Lower leg skin (tissue), 4 donors: Measurements from ENCODE around the gene MRPS31. TPM values are rescaled to one million over a fixed set of nuclear protein-coding genes. Genes with fewer than 3 reads are reported as not detected.

Experiments
- DNase-seq, 2 donors: peaks; one replicate each; pipeline ENCODE4 v3.0.0-alpha.2; 2019; ENCODE audit warnings: low spot score in 2 of 2
- H3K4me3 ChIP-seq: fragments of 200-600 bp; sonication (generic); 2 replicates; pipeline ENCODE4 v1.5.1; 2017; ENCODE audit warnings: mild to moderate bottlenecking, low read depth; ENCODE audit not compliant: poor library complexity, severe bottlenecking
- POLR2A ChIP-seq, 2 donors: fragments of 450-650 bp; IDR thresholded peaks; one replicate each; pipeline ENCODE4 v1.6.1; 2016 to 2017; ENCODE audit warnings: antibody characterized with exemption in 2 of 2, mild to moderate bottlenecking in 1 of 2, moderate library complexity in 1 of 2
- WGBS, 2 donors: methylation state at CpG; one replicate each; pipeline ENCODE4 v1.1.5; 2018; 5-methylcytosine and 5-hydroxymethylcytosine counted together
- intact Hi-C: fragments of 100-400 bp; cut with DNase I; formaldehyde crosslinking; loops from one replicate; pipeline ENCODE4 v1.15.0; 2023; ENCODE audit warnings: low total_unique reads
- total RNA-seq, 4 donors: library from RNA; depleted of rRNA; stranded (reverse); fragments of >200 nt; gene quantifications; one replicate each; pipeline ENCODE4 v1.1.0, GENCODE V29; 2016
- TF ChIP-seq, protein P1 (sequence below), 3 donors: fragments of 450-650 bp; IDR thresholded peaks; one replicate each; pipeline ENCODE4 v1.5.1; 2016; ENCODE audit warnings: antibody characterized with exemption in 3 of 3, mild to moderate bottlenecking in 3 of 3, moderate library complexity in 2 of 3

MRPS31 gene
- total RNA-seq, 4 donors from 2014 or later, result 11.0 to 22.5 (median 16.0) TPM

DNA sequence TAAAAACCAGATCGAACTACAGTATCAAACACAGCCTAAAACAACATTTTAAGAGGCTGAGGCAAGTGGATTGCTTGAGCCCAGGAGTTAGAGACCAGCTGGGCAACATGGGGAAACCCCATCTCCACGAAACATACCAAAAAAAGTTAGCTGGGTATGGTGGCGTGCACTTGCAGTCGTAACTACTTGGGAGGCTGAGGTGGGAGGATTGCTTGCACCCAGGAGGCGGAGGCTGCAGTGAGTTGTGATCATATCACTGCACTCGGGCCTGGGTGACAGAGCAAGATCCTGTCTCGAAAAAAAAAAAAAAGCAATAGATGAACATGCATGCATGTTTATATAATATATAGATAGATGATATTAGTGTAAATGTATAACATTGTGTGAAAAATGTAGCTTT is 5.2 kb upstream of the MRPS31 start:
- intact Hi-C loops, result loop anchor here (10.0 kb wide), 1 partner anchor 149 kb away; no protein-coding TSS in a partner anchor
- WGBS, 2 donors, result 63 to 87% methylated on average over 7 of the region's 7 CpGs
- no peak overlapping the region for H3K4me3 ChIP-seq
- DNase-seq, result no peak
- TF ChIP-seq, protein P1, sequence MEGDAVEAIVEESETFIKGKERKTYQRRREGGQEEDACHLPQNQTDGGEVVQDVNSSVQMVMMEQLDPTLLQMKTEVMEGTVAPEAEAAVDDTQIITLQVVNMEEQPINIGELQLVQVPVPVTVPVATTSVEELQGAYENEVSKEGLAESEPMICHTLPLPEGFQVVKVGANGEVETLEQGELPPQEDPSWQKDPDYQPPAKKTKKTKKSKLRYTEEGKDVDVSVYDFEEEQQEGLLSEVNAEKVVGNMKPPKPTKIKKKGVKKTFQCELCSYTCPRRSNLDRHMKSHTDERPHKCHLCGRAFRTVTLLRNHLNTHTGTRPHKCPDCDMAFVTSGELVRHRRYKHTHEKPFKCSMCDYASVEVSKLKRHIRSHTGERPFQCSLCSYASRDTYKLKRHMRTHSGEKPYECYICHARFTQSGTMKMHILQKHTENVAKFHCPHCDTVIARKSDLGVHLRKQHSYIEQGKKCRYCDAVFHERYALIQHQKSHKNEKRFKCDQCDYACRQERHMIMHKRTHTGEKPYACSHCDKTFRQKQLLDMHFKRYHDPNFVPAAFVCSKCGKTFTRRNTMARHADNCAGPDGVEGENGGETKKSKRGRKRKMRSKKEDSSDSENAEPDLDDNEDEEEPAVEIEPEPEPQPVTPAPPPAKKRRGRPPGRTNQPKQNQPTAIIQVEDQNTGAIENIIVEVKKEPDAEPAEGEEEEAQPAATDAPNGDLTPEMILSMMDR (IDR thresholded peaks at IDR 0.05), result no peak
- no peak for TF ChIP-seq POLR2A (IDR thresholded peaks at IDR 0.05)

DNA sequence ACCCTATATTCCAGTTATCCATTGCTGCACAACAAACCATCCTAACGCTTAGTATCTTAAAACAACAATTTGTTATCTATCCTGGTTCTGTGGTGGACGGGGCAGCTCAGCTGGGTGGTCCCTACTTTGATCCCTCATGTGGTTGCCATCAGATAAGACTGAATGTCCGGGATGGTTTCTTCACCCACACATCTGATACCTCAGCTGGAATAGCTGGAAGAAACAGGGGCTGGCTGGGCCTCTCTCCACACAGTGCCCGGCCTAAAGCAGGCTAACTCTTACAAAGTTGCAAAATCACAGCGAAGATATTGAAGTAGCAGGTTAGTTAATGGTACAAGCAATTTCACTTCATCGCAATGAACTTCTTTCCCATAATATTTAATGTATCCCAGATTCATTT is 3.7 kb upstream of the MRPS31 start:
- H3K4me3 ChIP-seq, result no peak overlapping the region
- intact Hi-C loops, result loop anchor here (10.0 kb wide), 1 partner anchor 150 kb away; no protein-coding TSS in a partner anchor
- TF ChIP-seq, protein P1 (IDR thresholded peaks at IDR 0.05), result no peak
- TF ChIP-seq POLR2A (IDR thresholded peaks at IDR 0.05), result no peak
- WGBS, 2 donors, result 81 to 85% methylated on average over 6 of the region's 6 CpGs
- no peak for DNase-seq

DNA sequence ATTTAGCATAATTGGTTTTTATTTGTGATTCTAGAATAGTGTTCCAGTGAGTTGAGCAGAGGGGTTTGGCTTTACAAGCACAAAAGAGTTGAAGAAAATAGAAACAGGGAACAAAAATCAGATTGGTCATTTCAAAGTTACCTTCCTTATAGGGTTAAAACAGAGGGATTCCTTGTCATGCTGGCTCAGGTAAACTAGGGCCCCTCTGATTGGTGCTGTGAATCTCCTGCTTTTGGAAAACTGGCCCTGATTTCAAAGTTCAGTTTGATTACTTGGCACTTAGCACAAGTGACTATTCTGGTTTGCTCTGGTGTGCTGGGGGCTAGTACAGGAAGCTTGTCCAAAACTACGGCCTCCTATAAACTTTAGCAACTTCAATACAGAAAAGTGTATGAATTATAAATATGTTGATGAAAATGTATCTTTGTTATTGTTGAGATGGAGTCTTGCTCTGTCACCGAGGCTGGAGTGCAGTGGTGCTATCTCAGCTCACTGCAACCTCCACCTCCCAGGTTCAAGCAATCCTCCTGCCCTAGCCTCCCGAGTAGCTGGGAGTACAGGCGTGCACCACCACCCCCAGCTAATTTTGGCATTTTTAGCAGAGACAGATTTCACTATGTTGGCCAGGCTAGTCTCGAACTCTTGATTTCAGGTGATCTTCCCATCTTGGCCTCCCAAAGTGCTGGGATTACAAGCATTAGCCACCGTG is 1.9 kb upstream of the MRPS31 start:
- intact Hi-C loops, result loop anchor here (10.0 kb wide), 1 partner anchor 152 kb away; no protein-coding TSS in a partner anchor
- WGBS, 2 donors, result 94% methylated on average over 6 of the region's 6 CpGs
- TF ChIP-seq, protein P1 (IDR thresholded peaks at IDR 0.05), result no peak
- no peak for TF ChIP-seq POLR2A (IDR thresholded peaks at IDR 0.05)
- H3K4me3 ChIP-seq, result no peak overlapping the region
- no peak for DNase-seq

DNA sequence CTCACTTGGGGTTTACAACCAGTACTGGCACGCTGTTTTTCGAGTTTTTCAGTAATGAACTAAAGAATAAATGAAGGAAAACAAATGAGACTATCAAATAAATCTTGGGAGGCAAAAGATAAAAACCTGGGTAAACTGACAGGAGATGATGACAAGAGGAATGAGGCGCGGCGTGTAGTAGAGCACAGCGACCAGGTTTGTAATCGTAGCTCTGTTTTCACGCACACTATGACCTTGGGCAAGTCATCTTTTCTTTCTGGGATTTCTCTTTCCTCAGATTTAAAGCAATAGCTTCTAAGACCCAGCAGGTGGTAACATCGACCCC is 419 bp downstream of the MRPS31 start:
- H3K4me3 ChIP-seq, result peak overlapping the region; percentile 85
- WGBS, 2 donors, result 0 to 1% methylated on average over 9 of the region's 9 CpGs
- intact Hi-C loops, result loop anchor here (10.0 kb wide), 1 partner anchor 154 kb away; no protein-coding TSS in a partner anchor
- no peak for TF ChIP-seq POLR2A (IDR thresholded peaks at IDR 0.05)
- TF ChIP-seq, protein P1 (IDR thresholded peaks at IDR 0.05), result no peak
- no peak for DNase-seq

DNA sequence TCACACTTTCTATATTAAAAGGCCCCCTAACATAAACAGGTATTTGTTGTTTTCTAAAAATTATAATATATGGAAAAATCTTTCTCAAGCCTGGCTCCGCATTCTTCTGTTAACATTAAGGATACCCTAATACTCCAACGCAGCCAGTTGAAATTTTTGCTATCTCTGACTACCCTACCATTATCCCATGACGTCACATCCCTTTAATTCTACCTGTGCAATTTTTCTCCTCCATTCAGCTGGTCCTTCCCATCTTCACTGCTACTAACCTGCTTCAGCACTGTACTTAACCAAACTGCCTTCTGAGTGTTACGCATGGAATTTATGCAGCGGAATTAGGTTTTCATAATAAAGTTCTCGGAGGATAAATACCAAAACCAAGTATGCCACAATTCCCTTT is 1.0 kb downstream of the MRPS31 start:
- intact Hi-C loops, result loop anchor here (10.0 kb wide), 1 partner anchor 155 kb away; no protein-coding TSS in a partner anchor
- no peak for DNase-seq
- no peak overlapping the region for H3K4me3 ChIP-seq
- TF ChIP-seq, protein P1 (IDR thresholded peaks at IDR 0.05), result no peak
- TF ChIP-seq POLR2A (IDR thresholded peaks at IDR 0.05), result no peak
- WGBS, 2 donors, result 78 to 79% methylated on average over 6 of the region's 6 CpGs
